Measurements from ENCODE around the gene HINT3. TPM values are rescaled to one million over a fixed set of nuclear protein-coding genes. Genes with fewer than 3 reads are reported as not detected.

HINT3 gene
- total and polyA plus RNA-seq, 2 of the 13 experiments (the other 11 are each of a cell fraction or from before 2014, with no cell fraction given), result 3.1 to 22.8 TPM

DNA sequence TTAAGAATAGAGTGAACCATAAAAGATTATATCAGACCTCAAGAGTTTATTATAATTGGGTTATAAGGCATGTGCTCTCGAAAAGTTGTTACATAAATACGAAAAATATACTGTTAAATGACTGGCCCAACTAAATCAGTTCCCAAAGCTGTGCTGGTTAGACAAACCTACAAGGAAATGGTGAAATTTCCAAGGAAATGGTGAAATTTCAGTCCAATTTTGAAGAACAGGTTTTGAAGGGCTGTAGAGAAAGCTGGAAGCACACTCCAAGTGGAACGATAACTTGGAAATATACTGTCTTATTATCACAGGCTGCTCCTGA lies 29.4 kb downstream of the HINT3 start:
- FAIRE-seq, result no peak
- peak overlapping the region; percentile 82 for H2AFZ ChIP-seq (ENCODE audit: low read length)
- CTCF ChIA-PET (ENCODE audit: low intra/inter-chr PET ratio, low total read pairs), result no interaction called here
- peak overlapping the region; percentile 91 for H3K9ac ChIP-seq (ENCODE audit: insufficient read depth, low read depth, low read length)
- POLR2A ChIA-PET, result interaction anchor here (0.7 to 5.4 kb wide), 30 partner anchors 8 to 684 kb away, joined by 3 to 71 read pairs (median 5); partner anchors contain the start of genes HDDC2, HINT3 and NCOA7
- no peaks in the 10 kb centered on the region; a peak in 1 of 5 replicates for H3K27me3 ChIP-seq (ENCODE audit: control insufficient read depth in 1 of 2, insufficient read depth in 2 of 2, low read length in 2 of 2)
- no TSS peak for BruUV-seq (replicated peaks)
- no peak for ATAC-seq
- in situ Hi-C loops (cut with HindIII; ENCODE audit: extremely low pct_ligation_motif_present, low pct_unique_long_range_greater_than_20kb), result no loop called here
- peak overlapping the region; percentile 80 to 95 (median 84) for H3K4me3 ChIP-seq (replicated peaks in 1 of 3; ENCODE audit: insufficient read depth in 1 of 3, low read depth in 2 of 3, low read length in 3 of 3)
- H3K27ac ChIP-seq (ENCODE audit: extremely low read length, insufficient read depth, low read length), result peak overlapping the region; percentile 87
- H3K4me2 ChIP-seq (ENCODE audit: low read depth, low read length), result peak overlapping the region; percentile 90
- peaks cover 57% of the 10 kb centered on the region for H3K4me1 ChIP-seq (ENCODE audit: insufficient read depth, low read length)
- H4K20me1 ChIP-seq (ENCODE audit: insufficient read depth, low read length), result peaks cover 8% of the 10 kb centered on the region
- DNase-seq (ENCODE audit: low spot score), result no peak
- no peaks in the 10 kb centered on the region for H3K36me3 ChIP-seq (replicated peaks in 1 of 2; ENCODE audit: control insufficient read depth in 1 of 2, insufficient read depth in 2 of 2, low read length in 2 of 2)
- intact Hi-C loops (cut with micrococcal nuclease; ENCODE audit: unreplicated experiment), result loop anchor here (1.0 kb wide), 1 partner anchor 196 kb away; the partner anchor contains the start of gene NCOA7
- peaks cover 51% of the 10 kb centered on the region for H3K79me2 ChIP-seq (ENCODE audit: insufficient read depth, low read length)
- H3K9me3 ChIP-seq (ENCODE audit: low read length), result no peaks in the 10 kb centered on the region
- 2% methylated on average over 3 of the region's 3 CpGs for WGBS (ENCODE audit: low lambda C conversion rate)
- TF ChIP-seq CBX5 (CRISPR knock-in tag; IDR thresholded peaks at IDR 0.05; ENCODE audit: borderline replicate concordance) (no peak), ZNF230 (CRISPR knock-in tag; IDR thresholded peaks at IDR 0.05) (no peak), ZNF367 (CRISPR knock-in tag; IDR thresholded peaks at IDR 0.05; ENCODE audit: borderline replicate concordance) (0 out of 2 replicates have a peak, but pooled peaks have one; percentile 61), KLF6 (CRISPR knock-in tag; IDR thresholded peaks at IDR 0.05) (no peak), ISL2 (CRISPR knock-in tag; IDR thresholded peaks at IDR 0.05) (0 out of 2 replicates have a peak, but pooled peaks have one; percentile 26), ZNF724P (CRISPR knock-in tag; IDR thresholded peaks at IDR 0.05; ENCODE audit: borderline replicate concordance) (no peak), ZNF841 (CRISPR knock-in tag; IDR thresholded peaks at IDR 0.05; ENCODE audit: borderline replicate concordance) (no peak), MTF1 (CRISPR knock-in tag; IDR thresholded peaks at IDR 0.05) (0 out of 2 replicates have a peak, but pooled peaks have one; percentile 5), CREB1 (IDR thresholded peaks at IDR 0.05) (no peak), CREB1 (CRISPR knock-in tag; IDR thresholded peaks at IDR 0.05) (no peak), ZNF75D (CRISPR knock-in tag; IDR thresholded peaks at IDR 0.05; ENCODE audit: borderline replicate concordance) (no peak), BHLHE40 (IDR thresholded peaks at IDR 0.05; ENCODE audit: low read length) (no peak), ZNF510 (CRISPR knock-in tag; IDR thresholded peaks at IDR 0.05; ENCODE audit: low read depth) (peak; percentile 37; the same call in 1 of the 2 replicates), NR2F1 (CRISPR knock-in tag; IDR thresholded peaks at IDR 0.05) (no peak), ZNF816 (CRISPR knock-in tag; IDR thresholded peaks at IDR 0.05; ENCODE audit: borderline replicate concordance) (no peak), ZNF777 (CRISPR knock-in tag; IDR thresholded peaks at IDR 0.05) (no peak)
- TF ChIP-seq, protein P1, sequence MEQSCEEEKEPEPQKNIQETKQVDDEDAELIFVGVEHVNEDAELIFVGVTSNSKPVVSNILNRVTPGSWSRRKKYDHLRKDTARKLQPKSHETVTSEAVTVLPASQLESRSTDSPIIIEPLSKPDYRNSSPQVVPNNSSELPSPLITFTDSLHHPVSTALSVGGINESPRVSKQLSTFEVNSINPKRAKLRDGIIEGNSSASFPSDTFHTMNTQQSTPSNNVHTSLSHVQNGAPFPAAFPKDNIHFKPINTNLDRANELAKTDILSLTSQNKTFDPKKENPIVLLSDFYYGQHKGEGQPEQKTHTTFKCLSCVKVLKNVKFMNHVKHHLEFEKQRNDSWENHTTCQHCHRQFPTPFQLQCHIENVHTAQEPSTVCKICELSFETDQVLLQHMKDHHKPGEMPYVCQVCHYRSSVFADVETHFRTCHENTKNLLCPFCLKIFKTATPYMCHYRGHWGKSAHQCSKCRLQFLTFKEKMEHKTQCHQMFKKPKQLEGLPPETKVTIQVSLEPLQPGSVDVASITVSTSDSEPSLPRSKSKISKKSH (CRISPR knock-in tag; IDR thresholded peaks at IDR 0.05; ENCODE audit: borderline replicate concordance), result no peak
- TF ChIP-seq, protein P2, sequence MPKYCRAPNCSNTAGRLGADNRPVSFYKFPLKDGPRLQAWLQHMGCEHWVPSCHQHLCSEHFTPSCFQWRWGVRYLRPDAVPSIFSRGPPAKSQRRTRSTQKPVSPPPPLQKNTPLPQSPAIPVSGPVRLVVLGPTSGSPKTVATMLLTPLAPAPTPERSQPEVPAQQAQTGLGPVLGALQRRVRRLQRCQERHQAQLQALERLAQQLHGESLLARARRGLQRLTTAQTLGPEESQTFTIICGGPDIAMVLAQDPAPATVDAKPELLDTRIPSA (CRISPR knock-in tag; IDR thresholded peaks at IDR 0.05; ENCODE audit: borderline replicate concordance), result 0 out of 2 replicates have a peak, but pooled peaks have one; percentile 26
- TF ChIP-seq, protein P3, sequence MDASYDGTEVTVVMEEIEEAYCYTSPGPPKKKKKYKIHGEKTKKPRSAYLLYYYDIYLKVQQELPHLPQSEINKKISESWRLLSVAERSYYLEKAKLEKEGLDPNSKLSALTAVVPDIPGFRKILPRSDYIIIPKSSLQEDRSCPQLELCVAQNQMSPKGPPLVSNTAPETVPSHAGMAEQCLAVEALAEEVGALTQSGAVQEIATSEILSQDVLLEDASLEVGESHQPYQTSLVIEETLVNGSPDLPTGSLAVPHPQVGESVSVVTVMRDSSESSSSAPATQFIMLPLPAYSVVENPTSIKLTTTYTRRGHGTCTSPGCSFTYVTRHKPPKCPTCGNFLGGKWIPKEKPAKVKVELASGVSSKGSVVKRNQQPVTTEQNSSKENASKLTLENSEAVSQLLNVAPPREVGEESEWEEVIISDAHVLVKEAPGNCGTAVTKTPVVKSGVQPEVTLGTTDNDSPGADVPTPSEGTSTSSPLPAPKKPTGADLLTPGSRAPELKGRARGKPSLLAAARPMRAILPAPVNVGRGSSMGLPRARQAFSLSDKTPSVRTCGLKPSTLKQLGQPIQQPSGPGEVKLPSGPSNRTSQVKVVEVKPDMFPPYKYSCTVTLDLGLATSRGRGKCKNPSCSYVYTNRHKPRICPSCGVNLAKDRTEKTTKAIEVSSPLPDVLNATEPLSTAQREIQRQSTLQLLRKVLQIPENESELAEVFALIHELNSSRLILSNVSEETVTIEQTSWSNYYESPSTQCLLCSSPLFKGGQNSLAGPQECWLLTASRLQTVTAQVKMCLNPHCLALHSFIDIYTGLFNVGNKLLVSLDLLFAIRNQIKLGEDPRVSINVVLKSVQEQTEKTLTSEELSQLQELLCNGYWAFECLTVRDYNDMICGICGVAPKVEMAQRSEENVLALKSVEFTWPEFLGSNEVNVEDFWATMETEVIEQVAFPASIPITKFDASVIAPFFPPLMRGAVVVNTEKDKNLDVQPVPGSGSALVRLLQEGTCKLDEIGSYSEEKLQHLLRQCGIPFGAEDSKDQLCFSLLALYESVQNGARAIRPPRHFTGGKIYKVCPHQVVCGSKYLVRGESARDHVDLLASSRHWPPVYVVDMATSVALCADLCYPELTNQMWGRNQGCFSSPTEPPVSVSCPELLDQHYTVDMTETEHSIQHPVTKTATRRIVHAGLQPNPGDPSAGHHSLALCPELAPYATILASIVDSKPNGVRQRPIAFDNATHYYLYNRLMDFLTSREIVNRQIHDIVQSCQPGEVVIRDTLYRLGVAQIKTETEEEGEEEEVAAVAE (CRISPR knock-in tag; IDR thresholded peaks at IDR 0.05; ENCODE audit: borderline replicate concordance), result no peak
